SU-DHL-6 (cell line): Measurements from ENCODE around the gene RBM33.
A peak's percentile ranks its signal among the peaks of the same experiment; 100 is the strongest.

Source experiments
- H2AFZ ChIP-seq: fragments of 200-600 bp; sonication (generic); 2 replicates; pipeline ENCODE4 v1.6.1; 2014; ENCODE audit warnings: low read depth, mild to moderate bottlenecking, moderate library complexity, mixed read lengths, antibody characterized with exemption, low read length; ENCODE audit not compliant: severe bottlenecking
- H3F3A ChIP-seq: fragments of 200-600 bp; shearing (Covaris generic); 2 replicates; pipeline ENCODE4 v1.6.0; 2016; ENCODE audit warnings: antibody characterized with exemption, mild to moderate bottlenecking; ENCODE audit not compliant: insufficient read depth
- H3K27ac ChIP-seq: fragments of 200-600 bp; sonication (generic); 2 replicates; pipeline ENCODE4 v1.5.1; 2016; ENCODE audit warnings: low read depth, mild to moderate bottlenecking, low read length, moderate library complexity, mixed read lengths
- H3K27me3 ChIP-seq: fragments of 200-600 bp; sonication (generic), shearing (Covaris generic); 2 replicates; pipeline ENCODE4 v1.6.0; 2014; ENCODE audit warnings: mild to moderate bottlenecking, low read length
- H3K36me3 ChIP-seq: fragments of 200-600 bp; sonication (generic); 2 replicates; pipeline ENCODE4 v1.6.1; 2014; ENCODE audit warnings: mild to moderate bottlenecking, low read length, mixed read lengths
- H3K4me2 ChIP-seq: fragments of 300-600, 200-600 bp; shearing (Covaris generic), sonication (generic); 2 replicates; pipeline ENCODE4 v1.6.0; 2014; ENCODE audit warnings: low read length, low read depth, mild to moderate bottlenecking; ENCODE audit not compliant: poor library complexity, severe bottlenecking
- H3K4me3 ChIP-seq: fragments of 200-600 bp; sonication (generic); 2 replicates; pipeline ENCODE4 v1.5.1; 2014; ENCODE audit warnings: antibody characterized with exemption, low read length, mild to moderate bottlenecking, mixed read lengths; ENCODE audit not compliant: insufficient read depth, poor library complexity, severe bottlenecking
- H3K79me2 ChIP-seq: fragments of 200-600 bp; sonication (generic); 2 replicates; pipeline ENCODE4 v1.6.1; 2014; ENCODE audit warnings: mild to moderate bottlenecking, low read length, moderate library complexity; ENCODE audit not compliant: insufficient read depth
- H3K9ac ChIP-seq: fragments of 200-600 bp; sonication (generic); 2 replicates; pipeline ENCODE4 v1.7.0; 2014; ENCODE audit warnings: mild to moderate bottlenecking, low read length
- H3K9me2 ChIP-seq: fragments of 200-600 bp; sonication (generic); replicated peaks from 2 replicates; pipeline ENCODE4 v1.6.1; 2014; ENCODE audit warnings: low read length; ENCODE audit not compliant: insufficient read depth
- H3K9me3 ChIP-seq: fragments of 200-600 bp; sonication (generic); 2 replicates; pipeline ENCODE4 v1.6.1; 2014; ENCODE audit warnings: low read length, mixed read lengths; ENCODE audit not compliant: insufficient read depth
- H4K20me1 ChIP-seq: fragments of 200-600 bp; sonication (generic); 2 replicates; pipeline ENCODE4 v1.6.1; 2014; ENCODE audit warnings: low read depth, mild to moderate bottlenecking, antibody characterized with exemption, low read length, moderate library complexity, mixed read lengths
- CTCF ChIP-seq: fragments of 200-600 bp; sonication (generic); IDR thresholded peaks from one replicate; pipeline ENCODE4 v1.5.1; 2017; ENCODE audit warnings: antibody characterized with exemption, mild to moderate bottlenecking, low read length, moderate library complexity; ENCODE audit not compliant: insufficient read depth, poor library complexity, severe bottlenecking
- EZH2phosphoT487 ChIP-seq: fragments of 200-600 bp; sonication (generic), shearing (Covaris generic); conservative IDR thresholded peaks from 2 replicates; pipeline ENCODE4 v1.6.1; 2018; ENCODE audit warnings: mild to moderate bottlenecking, antibody characterized with exemption, low read length, moderate library complexity, mixed read lengths

The RBM33 gene

DNA sequence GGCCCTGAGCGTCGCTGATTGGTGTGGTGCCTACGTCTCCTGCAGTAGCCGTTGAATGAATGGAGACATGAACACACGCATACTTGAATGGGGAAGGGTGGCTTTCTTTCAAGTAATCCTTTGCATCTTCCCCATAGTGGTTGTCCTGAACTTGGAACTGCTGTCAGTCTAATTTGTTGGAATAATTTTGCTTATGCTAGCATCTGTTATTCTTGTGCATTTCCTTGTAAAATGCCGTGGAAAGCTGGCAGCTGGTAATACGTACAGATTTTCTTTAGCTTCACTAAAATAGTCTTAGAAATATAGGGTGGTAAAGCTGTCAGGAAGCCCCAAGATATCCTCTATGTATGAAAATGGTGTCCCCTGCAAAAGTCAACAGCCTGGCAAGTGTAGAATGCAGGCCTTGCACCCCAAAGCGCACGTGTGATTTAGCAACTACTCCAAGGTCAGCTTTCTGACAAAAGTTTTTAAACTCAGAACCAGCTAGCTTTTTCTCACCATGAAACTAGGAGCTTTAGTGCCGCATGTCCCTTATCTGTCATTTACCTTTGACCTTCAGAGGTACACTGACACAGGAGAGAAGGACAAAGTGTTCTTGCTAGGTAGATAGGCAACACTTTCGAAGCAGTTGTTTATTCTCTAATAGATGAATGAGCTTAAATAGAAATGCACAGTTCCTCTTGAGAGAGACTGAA, 70.8 kb downstream of the RBM33 start:
- H3K4me3 ChIP-seq, result no peak overlapping the region
- no peak overlapping the region for H2AFZ ChIP-seq
- H3K36me3 ChIP-seq, result peaks cover 28% of the 10 kb centered on the region
- TF ChIP-seq EZH2phosphoT487, result no peak
- no peak for TF ChIP-seq CTCF
- peaks cover 80% of the 10 kb centered on the region for H3K79me2 ChIP-seq
- H3F3A ChIP-seq, result peaks cover 36% of the 10 kb centered on the region
- peak overlapping the region; percentile 75 for H3K27ac ChIP-seq
- no peaks in the 10 kb centered on the region for H3K9me3 ChIP-seq
- no peaks in the 10 kb centered on the region for H3K9me2 ChIP-seq
- 0 out of 2 replicates have a peak overlapping the region, but pooled peaks have one; percentile 5 for H3K9ac ChIP-seq
- peak overlapping the region; percentile 33 for H3K4me2 ChIP-seq
- H3K27me3 ChIP-seq, result no peaks in the 10 kb centered on the region
- no peaks in the 10 kb centered on the region for H4K20me1 ChIP-seq

GRCh38 chr7:155717010-155717744, 72.7 kb downstream of the RBM33 start:
- peaks cover 13% of the 10 kb centered on the region for H3K36me3 ChIP-seq

GRCh38 chr7:155721056-155721455, 76.6 kb downstream of the RBM33 start:
- Histone ChIP-seq H3K36me3 (peaks cover 15% of the 10 kb centered on the region), H4K20me1 (no peaks in the 10 kb centered on the region), H3K4me2 (peak overlapping the region; percentile 97), H3F3A (peaks cover 87% of the 10 kb centered on the region), H3K4me3 (peak overlapping the region; percentile 45), H3K9ac (peak overlapping the region; percentile 50), H3K27me3 (no peaks in the 10 kb centered on the region), H3K79me2 (peaks cover 63% of the 10 kb centered on the region), H3K27ac (peak overlapping the region; percentile 98), H3K9me2 (no peaks in the 10 kb centered on the region), H3K9me3 (no peaks in the 10 kb centered on the region), H2AFZ (no peak overlapping the region)
- TF ChIP-seq CTCF, result no peak
- TF ChIP-seq EZH2phosphoT487, result no peak

More at GRCh38 chr7:155717010-155717744, 72.7 kb downstream of the RBM33 start:
- no peaks in the 10 kb centered on the region for H3K27me3 ChIP-seq
- H3K4me2 ChIP-seq, result peak overlapping the region; percentile 97
- H3K9ac ChIP-seq, result no peak overlapping the region
- H3K79me2 ChIP-seq, result peaks cover 68% of the 10 kb centered on the region
- H3K9me3 ChIP-seq, result no peaks in the 10 kb centered on the region
- TF ChIP-seq CTCF (no peak), EZH2phosphoT487 (no peak)
- H4K20me1 ChIP-seq, result no peaks in the 10 kb centered on the region
- no peaks in the 10 kb centered on the region for H3K9me2 ChIP-seq
- H3F3A ChIP-seq, result peaks cover 55% of the 10 kb centered on the region
- no peak overlapping the region for H3K4me3 ChIP-seq
- H2AFZ ChIP-seq, result no peak overlapping the region
- H3K27ac ChIP-seq, result peak overlapping the region; percentile 98
